Measurements from ENCODE around the gene RASL10B. TPM values are rescaled to one million over a fixed set of nuclear protein-coding genes. Genes with fewer than 3 reads are reported as not detected.
"Not testable (repeated sequence)": the region's sequence is repeated elsewhere in the genome, so short reads cannot be mapped to it uniquely, and the experiment has no call there.

RASL10B gene
- total RNA-seq, 1 donor from 2014 or later = 2.3 TPM

GRCh38 chr17:35740997-35741931 lies 9.8 kb downstream of the RASL10B start:
- no peak for DNase-seq (ENCODE audit: low spot score)
- ATAC-seq = peak; percentile 45

- ATAC-seq = no peak
- no peak for DNase-seq (ENCODE audit: low spot score)
Observed at GRCh38 chr17:35742496-35742895, 11.1 kb downstream of the RASL10B start.

GRCh38 chr17:35742896-35743477 lies 11.5 kb downstream of the RASL10B start:
- ATAC-seq (no peak), DNase-seq (ENCODE audit: low spot score) (no peak)

- ATAC-seq = no peak
- DNase-seq (ENCODE audit: low spot score) = no peak
Observed at GRCh38 chr17:35743626-35744328, 12.3 kb downstream of the RASL10B start.

GRCh38 chr17:35744830-35745229 lies 13.4 kb downstream of the RASL10B start:
- ATAC-seq (no peak), DNase-seq (ENCODE audit: low spot score) (no peak)

GRCh38 chr17:35745246-35745645 lies 13.8 kb downstream of the RASL10B start:
- ATAC-seq (no peak), DNase-seq (ENCODE audit: low spot score) (no peak)

GRCh38 chr17:35745749-35746320 lies 14.4 kb downstream of the RASL10B start:
- DNase-seq (ENCODE audit: low spot score) (no peak), ATAC-seq (no peak)

- DNase-seq (ENCODE audit: low spot score) (peak; percentile 75), ATAC-seq (peak; percentile 88)
Observed at GRCh38 chr17:35747540-35748017, 16.1 kb downstream of the RASL10B start.

- ATAC-seq (peak; percentile 89), DNase-seq (ENCODE audit: low spot score) (peak; percentile 88)
Observed at GRCh38 chr17:35748341-35748841, 17.0 kb downstream of the RASL10B start.

GRCh38 chr17:35748979-35749378 lies 17.5 kb downstream of the RASL10B start:
- DNase-seq (ENCODE audit: low spot score) = no peak
- no peak for ATAC-seq

- no peak for DNase-seq (ENCODE audit: low spot score)
- no peak for ATAC-seq
Observed at GRCh38 chr17:35749560-35750412, 18.3 kb downstream of the RASL10B start.

- ATAC-seq (no peak), DNase-seq (ENCODE audit: low spot score) (no peak)
Observed at GRCh38 chr17:35750526-35751395, 19.3 kb downstream of the RASL10B start.

GRCh38 chr17:35751541-35751940 lies 20.1 kb downstream of the RASL10B start:
- DNase-seq (ENCODE audit: low spot score); ATAC-seq: not testable (repeated sequence)

- ATAC-seq = no peak
Observed at GRCh38 chr17:35752471-35752870, 21.0 kb downstream of the RASL10B start.

GRCh38 chr17:35752945-35753764 lies 21.7 kb downstream of the RASL10B start, which contains the start of gene GAS2L2:
TSS of gene GAS2L2 (minus strand) at chr17:35753239. CDS start at chr17:35752850, 389 bp downstream.
- no peak for ATAC-seq
- no peak for DNase-seq (ENCODE audit: low spot score)

More at GRCh38 chr17:35752471-35752870, 21.0 kb downstream of the RASL10B start:
- DNase-seq (ENCODE audit: low spot score) = no peak

- DNase-seq (ENCODE audit: low spot score) (no peak), ATAC-seq (no peak)
Observed at GRCh38 chr17:35757243-35757642, 25.8 kb downstream of the RASL10B start.

- ATAC-seq = no peak
- DNase-seq (ENCODE audit: low spot score) = no peak
Observed at GRCh38 chr17:35760587-35760986, 29.1 kb downstream of the RASL10B start, which contains the start of gene C17orf50. TSS of gene C17orf50 (plus strand) at chr17:35760887. CDS start at chr17:35760942, 55 bp downstream.

- no peak for ATAC-seq
- DNase-seq (ENCODE audit: low spot score) = no peak
Observed at GRCh38 chr17:35761601-35762000, 30.2 kb downstream of the RASL10B start.
